H1 (cell line): ENCODE measurements around the gene DLAT. TPM values are rescaled to one million over a fixed set of nuclear protein-coding genes. Genes with fewer than 3 reads are reported as not detected.

ENCODE experiments used
- BRCA1 ChIP-seq: IDR thresholded peaks from 2 replicates; pipeline ENCODE4 v1.6.1; 2012; ENCODE audit warnings: low read depth, low read length, improper control_type of control experiment
- CHD7 ChIP-seq: fragments of 300-600 bp; sonication (generic); IDR thresholded peaks from 2 replicates; pipeline ENCODE4 v1.7.1; 2012; ENCODE audit warnings: low read length, moderate library complexity, mild to moderate bottlenecking, inconsistent platforms; ENCODE audit not compliant: insufficient replicate concordance
- MAX ChIP-seq: IDR thresholded peaks from 2 replicates; pipeline ENCODE4 v1.6.1; 2012; ENCODE audit warnings: inconsistent platforms
- SP4 ChIP-seq: IDR thresholded peaks from 2 replicates; pipeline ENCODE4 v1.6.1; 2012; ENCODE audit warnings: low read length, inconsistent platforms
- SRF ChIP-seq: IDR thresholded peaks from 2 replicates; pipeline ENCODE4 v1.6.1; 2011; ENCODE audit warnings: mild to moderate bottlenecking, low read depth, low read length, moderate library complexity
- SUZ12 ChIP-seq: fragments of 200-600 bp; sonication (generic); IDR thresholded peaks from 2 replicates; pipeline ENCODE4 v1.6.1; 2012; ENCODE audit warnings: mild to moderate bottlenecking, inconsistent platforms, low read length, moderate library complexity, mixed read lengths
- TBP ChIP-seq: IDR thresholded peaks from 2 replicates; pipeline ENCODE4 v1.6.1; 2011; ENCODE audit warnings: low read depth, low read length, improper control_type of control experiment
- polyA plus RNA-seq, 7 experiments: library from polyadenylated mRNA; depleted of rRNA in 3 of 7; stranded (reverse) in 5 of 7; unstranded in 2 of 7; fragments of >200 nt in 5 of 7; fragments of 200-250 nt in 2 of 7; gene quantifications; 1 replicate in 5 of 7; 2 replicates in 1 of 7; 4 replicates in 1 of 7; pipeline versions ENCODE4 v1.2.1 to v1.2.3, GENCODE V29; 2011 to 2013; ENCODE audit warnings: missing spikeins in 2 of 7, mixed read lengths in 2 of 7
- total RNA-seq: library from RNA; stranded (reverse); fragmentation: NEBNext Ultra II Directional; extraction: Animal tissue kit (Norgen Biotek cat#: 25700); gene quantifications from 2 replicates; pipeline ENCODE4 v1.2.1, GENCODE V29; 2021

The DLAT gene
- total and polyA plus RNA-seq, 2 of the 8 experiments (the other 6 are each of a cell fraction or from before 2014, with no cell fraction given), result 23.1 to 66.2 TPM

GRCh38 chr11:112087212-112087611, 62.0 kb downstream of the DLAT start (continued):
- no peak for TF ChIP-seq CHD7
- no peak for TF ChIP-seq SRF
- TF ChIP-seq TBP, result no peak
- TF ChIP-seq MAX, result no peak
- no peak for TF ChIP-seq BRCA1
- no peak for TF ChIP-seq SP4
- TF ChIP-seq SUZ12, result no peak
